CD4-positive, alpha-beta T cell treated with Interleukin-15 for 4 hours (primary cell): Measurements from ENCODE around the gene SEC61B.

ENCODE experiments used
- DNase-seq: peaks from one replicate; pipeline ENCODE4 v3.0.0-alpha.2; 2020; ENCODE audit warnings: low spot score

SEC61B gene

GRCh38 chr9:99238331-99238730, 16.2 kb downstream of the SEC61B start:
- no peak for DNase-seq

DNA sequence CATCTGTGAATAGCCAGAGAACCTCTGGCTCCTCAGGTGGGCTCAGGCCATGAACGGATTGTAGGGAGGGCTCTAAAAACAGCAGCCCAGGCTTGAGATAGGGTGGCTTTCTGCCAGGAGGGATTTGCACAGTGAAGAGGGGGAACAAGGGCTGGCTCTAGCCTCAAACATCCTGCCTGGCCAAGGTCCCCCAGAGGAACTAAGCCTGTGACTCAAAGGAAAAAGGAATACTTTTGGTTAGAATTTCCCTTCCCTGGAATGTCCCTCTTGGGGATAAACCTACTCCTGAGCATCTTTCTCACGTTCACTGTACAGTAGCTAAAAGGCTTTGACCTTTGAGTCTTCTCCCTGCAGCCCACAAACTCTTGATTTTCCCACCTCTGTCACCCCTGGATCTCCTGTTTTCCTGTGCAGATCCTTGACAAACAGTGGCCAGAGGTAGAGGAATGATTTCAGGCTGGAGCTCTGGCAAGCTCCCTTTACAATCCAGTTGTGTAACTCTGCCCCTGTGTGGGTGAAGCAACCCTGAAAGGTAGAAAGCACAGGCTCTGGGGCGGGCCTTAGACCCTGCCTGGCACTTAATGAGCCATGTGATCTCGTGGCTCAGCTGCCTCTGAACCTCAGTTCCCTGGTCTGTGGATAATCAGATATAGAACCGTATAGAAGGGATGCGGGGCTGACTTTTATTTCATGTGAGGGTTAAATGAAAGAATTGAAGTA, 17.4 kb downstream of the SEC61B start:
- no peak for DNase-seq

- no peak for DNase-seq
Measured at GRCh38 chr9:99241106-99241505, 19.0 kb downstream of the SEC61B start.

- DNase-seq = no peak
Measured at GRCh38 chr9:99244344-99245260, 22.5 kb downstream of the SEC61B start.

DNA sequence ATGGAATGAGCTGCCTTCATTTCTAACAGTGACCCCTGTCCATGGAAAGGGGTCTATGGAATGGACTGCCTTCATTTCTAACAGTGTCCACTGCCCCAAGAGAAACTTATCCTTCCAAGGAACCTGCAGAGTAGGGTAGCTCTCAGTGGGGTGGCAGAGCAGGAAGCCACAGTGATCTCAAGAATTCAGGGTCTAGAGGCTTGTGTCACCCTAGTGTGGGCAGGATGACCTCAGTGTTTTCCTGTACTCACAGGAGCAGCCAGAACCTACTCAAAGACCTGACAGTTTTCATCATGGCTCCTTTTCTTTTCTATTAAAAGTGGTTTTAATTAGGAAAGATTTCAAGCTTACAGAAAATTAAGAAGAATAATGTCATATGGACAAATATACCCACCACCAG, 27.5 kb downstream of the SEC61B start:
- no peak for DNase-seq

DNA sequence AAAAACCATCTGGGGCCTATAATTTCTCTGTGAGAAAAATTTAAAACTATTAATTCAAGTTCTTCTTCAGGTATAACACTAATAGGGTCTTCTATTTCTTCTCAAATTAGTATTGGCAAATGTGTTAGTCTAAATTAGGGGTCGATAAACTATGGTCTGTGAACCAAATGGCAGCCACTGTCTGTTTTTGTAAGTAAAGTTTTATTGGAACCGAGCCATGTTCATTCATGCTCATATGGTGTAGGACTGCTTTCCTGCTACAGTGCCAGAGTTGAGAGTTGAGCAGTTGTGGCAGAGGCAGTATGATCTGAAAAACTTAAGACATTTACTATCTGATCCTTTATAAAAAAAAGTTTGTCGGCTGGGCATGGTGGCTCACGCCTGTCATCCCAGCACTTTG, 29.1 kb downstream of the SEC61B start:
- no peak for DNase-seq

- DNase-seq = no peak
Measured at GRCh38 chr9:99253134-99253533, 31.1 kb downstream of the SEC61B start.

- DNase-seq = peak; percentile 42
Measured at GRCh38 chr9:99253772-99254431, 31.8 kb downstream of the SEC61B start.

- no peak for DNase-seq
Measured at GRCh38 chr9:99255651-99256050, 33.6 kb downstream of the SEC61B start.

DNA sequence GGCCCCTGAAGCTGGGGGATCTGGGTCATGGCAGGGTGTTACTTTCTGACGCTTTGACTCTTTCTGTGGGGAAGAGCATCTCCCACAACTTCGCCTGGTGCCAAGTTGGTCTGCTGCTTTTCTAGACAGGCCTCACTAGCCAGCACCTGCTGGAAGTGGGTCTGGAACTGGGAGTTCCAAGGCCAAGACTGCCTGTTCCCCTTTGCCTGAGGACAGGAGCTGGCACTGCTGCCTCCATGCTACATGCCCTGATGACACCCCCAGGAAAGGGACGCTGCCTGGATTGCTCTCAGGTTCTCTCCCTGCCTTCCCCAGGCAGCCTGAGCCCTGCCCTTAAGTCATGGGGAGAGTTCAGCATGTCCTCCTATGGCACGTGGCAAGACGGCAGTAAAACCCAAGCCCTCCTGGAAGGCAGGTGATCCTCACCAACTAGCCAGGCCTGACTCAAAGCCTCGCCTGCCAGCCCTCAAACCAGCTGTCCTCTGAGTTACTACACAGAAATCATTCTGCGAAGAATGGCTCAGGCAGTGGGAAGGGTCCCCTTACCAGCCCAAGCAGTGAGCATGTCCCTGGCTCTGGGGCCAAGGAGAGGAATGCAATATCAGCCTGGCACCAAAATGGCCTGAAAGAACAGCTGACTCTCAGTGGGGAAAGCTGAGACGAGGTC, 35.8 kb downstream of the SEC61B start:
- DNase-seq = no peak

GRCh38 chr9:99259231-99259918, 37.3 kb downstream of the SEC61B start:
- peak; percentile 25 for DNase-seq

- DNase-seq = no peak
Measured at GRCh38 chr9:99261923-99262322, 39.8 kb downstream of the SEC61B start.

- DNase-seq = no peak
Measured at GRCh38 chr9:99262949-99263418, 40.9 kb downstream of the SEC61B start.

- no peak for DNase-seq
Measured at GRCh38 chr9:99264070-99264680, 42.1 kb downstream of the SEC61B start.

GRCh38 chr9:99265691-99266090, 43.6 kb downstream of the SEC61B start:
- no peak for DNase-seq

DNA sequence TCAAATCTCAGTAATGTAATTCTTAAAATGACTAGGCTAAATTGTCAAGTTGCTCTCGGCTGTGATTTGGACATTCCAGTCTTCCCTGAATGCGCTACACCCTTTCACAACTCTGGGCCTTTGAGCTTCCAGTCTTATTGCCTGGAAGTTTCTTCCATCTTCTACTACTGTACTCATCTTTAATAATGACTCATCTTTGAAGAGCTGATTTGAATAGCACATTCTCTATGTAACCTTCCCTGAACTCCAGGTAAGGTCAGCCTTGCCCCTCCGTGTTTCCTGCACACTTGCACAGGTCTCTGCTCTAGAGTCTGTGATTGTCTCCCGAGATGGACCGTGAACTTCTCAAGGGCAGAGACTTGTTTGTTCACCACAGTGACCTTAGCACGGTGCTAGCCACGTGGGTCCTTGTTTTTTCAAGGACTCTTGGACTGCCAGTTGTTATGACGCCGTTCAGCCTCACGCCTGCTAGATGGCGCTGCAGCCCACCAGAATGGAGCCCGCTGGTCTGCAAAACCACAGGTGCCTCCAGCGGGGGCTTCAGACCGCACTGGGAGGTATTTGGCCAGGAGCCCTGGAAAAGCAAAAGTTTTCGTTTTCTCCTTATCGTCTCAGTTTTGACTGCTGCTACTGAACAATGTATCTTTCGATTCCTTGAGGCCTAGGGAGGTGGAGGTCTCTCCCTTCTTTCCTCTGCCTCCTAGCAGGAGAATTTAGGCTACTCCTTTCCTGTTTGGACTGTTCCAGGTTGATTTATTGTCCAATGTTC, 44.4 kb downstream of the SEC61B start:
- peak; percentile 45 for DNase-seq

DNA sequence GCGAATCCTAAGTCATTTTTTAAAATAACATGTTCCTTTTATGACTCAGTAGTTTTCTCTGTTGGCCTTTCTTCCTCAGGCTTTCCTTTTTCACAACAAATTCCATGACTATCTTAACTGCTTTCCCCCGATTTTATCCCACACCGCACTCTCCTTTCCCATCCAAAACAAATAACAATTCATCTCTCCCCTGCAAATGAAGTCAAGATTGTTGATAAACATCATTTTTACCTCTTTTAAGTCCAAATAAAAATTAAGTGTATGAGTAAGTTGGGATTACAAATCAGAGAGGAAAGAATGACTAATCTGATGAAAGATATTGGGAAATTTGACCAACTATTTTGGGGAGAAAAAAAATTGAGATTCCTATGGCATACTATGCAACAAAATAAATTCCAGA, 47.3 kb downstream of the SEC61B start:
- no peak for DNase-seq

DNA sequence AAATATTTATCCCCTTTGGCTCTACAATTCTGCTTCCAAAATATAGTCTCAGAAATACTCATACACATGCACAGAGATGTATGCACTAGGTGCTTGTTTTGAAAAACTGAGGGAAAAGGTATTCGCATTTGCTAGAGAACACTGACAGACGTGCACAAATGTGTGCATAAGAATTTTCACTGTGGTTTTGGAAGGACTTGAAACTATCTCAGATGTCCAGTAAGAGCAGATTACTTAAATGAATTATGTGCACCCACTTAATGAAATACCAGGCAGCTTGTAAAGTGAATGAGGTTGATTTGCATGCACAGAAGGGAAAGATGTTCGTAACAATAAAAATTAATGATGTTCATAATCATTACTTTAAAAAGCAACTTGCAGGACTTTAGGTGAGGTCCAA, 48.4 kb downstream of the SEC61B start:
- no peak for DNase-seq

GRCh38 chr9:99272836-99273235, 50.8 kb downstream of the SEC61B start:
- no peak for DNase-seq

DNA sequence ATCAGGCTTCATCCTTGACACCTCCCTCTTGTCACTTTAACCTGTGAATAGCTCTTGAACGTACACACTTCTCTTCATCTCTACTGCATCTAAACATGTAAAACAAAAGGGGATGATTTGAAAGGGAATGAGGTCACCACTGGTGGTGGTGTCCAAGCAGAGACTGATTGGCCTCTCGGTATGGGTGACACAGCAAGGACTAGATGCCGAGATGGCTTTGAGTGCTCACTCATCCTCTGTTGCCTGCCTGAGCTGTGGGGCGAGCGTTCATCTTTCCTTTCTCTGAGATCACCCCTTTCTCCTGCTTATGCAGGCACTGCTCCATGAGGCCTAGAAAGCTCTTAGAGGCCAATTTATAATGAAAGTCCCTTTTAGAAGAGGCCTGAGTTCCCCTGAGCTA, 51.9 kb downstream of the SEC61B start:
- no peak for DNase-seq
